OCI-LY1 (cell line): ENCODE data around the gene HNRNPAB.

Source experiments
- EZH2 ChIP-seq: fragments of 200-600 bp; sonication (generic), shearing (Covaris generic); IDR thresholded peaks from 2 replicates; pipeline ENCODE4 v1.8.0; 2017; ENCODE audit warnings: borderline replicate concordance, mixed run types, mild to moderate bottlenecking, antibody characterized with exemption, low read length, moderate library complexity, mixed read lengths
- TF ChIP-seq, protein P1 (sequence below): fragments of 200-600 bp; sonication (generic), shearing (Covaris generic); IDR thresholded peaks from 2 replicates; pipeline ENCODE4 v1.5.1; 2017; ENCODE audit warnings: mild to moderate bottlenecking, antibody characterized with exemption, low read length, moderate library complexity, mixed read lengths

DNA sequence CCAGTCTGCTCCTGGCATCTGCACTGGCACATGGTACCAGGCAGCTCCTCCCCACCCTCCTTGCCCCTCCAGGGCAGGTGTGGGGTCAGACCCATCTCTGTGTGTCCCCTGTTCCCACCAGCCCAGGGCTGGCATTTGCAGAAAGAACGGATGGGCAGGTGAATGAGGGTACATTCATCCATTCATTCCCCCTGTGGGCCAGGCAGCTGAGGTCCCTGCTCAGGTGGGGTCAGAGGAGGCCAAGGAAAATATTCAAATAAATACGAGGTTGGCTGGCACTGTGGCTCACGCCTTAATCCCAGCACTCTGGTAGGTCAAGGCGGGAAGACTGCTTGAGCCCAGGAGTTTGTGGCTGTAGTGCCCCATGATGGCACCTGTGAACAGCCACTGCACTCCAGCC lies 53.3 kb downstream of the HNRNPAB start:
- TF ChIP-seq, protein P1, sequence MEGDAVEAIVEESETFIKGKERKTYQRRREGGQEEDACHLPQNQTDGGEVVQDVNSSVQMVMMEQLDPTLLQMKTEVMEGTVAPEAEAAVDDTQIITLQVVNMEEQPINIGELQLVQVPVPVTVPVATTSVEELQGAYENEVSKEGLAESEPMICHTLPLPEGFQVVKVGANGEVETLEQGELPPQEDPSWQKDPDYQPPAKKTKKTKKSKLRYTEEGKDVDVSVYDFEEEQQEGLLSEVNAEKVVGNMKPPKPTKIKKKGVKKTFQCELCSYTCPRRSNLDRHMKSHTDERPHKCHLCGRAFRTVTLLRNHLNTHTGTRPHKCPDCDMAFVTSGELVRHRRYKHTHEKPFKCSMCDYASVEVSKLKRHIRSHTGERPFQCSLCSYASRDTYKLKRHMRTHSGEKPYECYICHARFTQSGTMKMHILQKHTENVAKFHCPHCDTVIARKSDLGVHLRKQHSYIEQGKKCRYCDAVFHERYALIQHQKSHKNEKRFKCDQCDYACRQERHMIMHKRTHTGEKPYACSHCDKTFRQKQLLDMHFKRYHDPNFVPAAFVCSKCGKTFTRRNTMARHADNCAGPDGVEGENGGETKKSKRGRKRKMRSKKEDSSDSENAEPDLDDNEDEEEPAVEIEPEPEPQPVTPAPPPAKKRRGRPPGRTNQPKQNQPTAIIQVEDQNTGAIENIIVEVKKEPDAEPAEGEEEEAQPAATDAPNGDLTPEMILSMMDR, result no peak
- TF ChIP-seq EZH2, result no peak
